Mammary epithelial cell (primary cell): ENCODE results near the gene SERPINA6.

Source experiments
- CTCF ChIP-seq, 2 donors: IDR thresholded peaks in 1 of 2; conservative IDR thresholded peaks in 1 of 2; 2 replicates each; pipeline ENCODE4 v1.5.1; 2011 to 2012; ENCODE audit warnings: inconsistent platforms in 2 of 2, low read length in 2 of 2, mild to moderate bottlenecking in 2 of 2, control low read depth in 1 of 2, low read depth in 1 of 2; ENCODE audit not compliant: insufficient read depth in 1 of 2; ENCODE audit errors: extremely low read depth in 1 of 2
- EZH2 ChIP-seq: IDR thresholded peaks from 2 replicates; pipeline ENCODE4 v1.6.1; 2012; ENCODE audit warnings: low read length, inconsistent platforms, borderline replicate concordance

GRCh38 chr14:94303111-94303510 lies 20.0 kb downstream of the SERPINA6 start:
- TF ChIP-seq CTCF (conservative IDR thresholded peaks at IDR 0.05 in 1 of 2, IDR thresholded peaks at IDR 0.05 in 1 of 2; ENCODE audit: extremely low read depth in 1 of 2, insufficient read depth in 1 of 2, low read depth in 1 of 2, low read length in 2 of 2) (no peak), EZH2 (no peak)
